SK-N-SH (cell line): ENCODE data around the gene RANBP10. TPM values are rescaled to one million over a fixed set of nuclear protein-coding genes. Genes with fewer than 3 reads are reported as not detected.

Experiments
- CTCF ChIA-PET: fragments of 300-600, 350-600 bp; formaldehyde crosslinking; extraction: SDS; loops from one replicate; lab custom pipeline; 2021; lab: Yijun Ruan, JAX
- POLR2A ChIA-PET: fragments of 350-600 bp; sonication (Branson Sonifier 250); formaldehyde crosslinking; extraction: SDS; loops from one replicate; lab custom pipeline; 2020; ENCODE audit warnings: antibody characterized with exemption, inconsistent platforms; lab: Yijun Ruan, JAX
- DNase-seq: peaks from one replicate; pipeline ENCODE4 v3.0.0; 2012
- H2AFZ ChIP-seq: fragments of 200-600 bp; sonication (generic); 2 replicates; pipeline ENCODE4 v1.8.1; 2016; ENCODE audit warnings: antibody characterized with exemption, mild to moderate bottlenecking, low read depth
- H3F3A ChIP-seq: fragments of 200-600 bp; sonication (generic); replicated peaks from 2 replicates; pipeline ENCODE3; 2016; ENCODE audit warnings: antibody characterized with exemption, mild to moderate bottlenecking; ENCODE audit not compliant: insufficient read depth
- H3K27ac ChIP-seq, 2 experiments: fragments of 200-500 bp in 1 of 2; fragments of 200-600 bp in 1 of 2; sonication (Bioruptor generic) in 1 of 2; sonication (generic), shearing (Covaris generic) in 1 of 2; 2 replicates each; pipeline versions ENCODE4 v1.5.1 to v1.6.1; 2014 to 2016; ENCODE audit warnings: low read depth in 2 of 2, inconsistent platforms in 1 of 2, low read length in 1 of 2, mild to moderate bottlenecking in 1 of 2, mixed read lengths in 1 of 2
- H3K27me3 ChIP-seq: fragments of 200-600 bp; sonication (generic), shearing (Covaris generic); 2 replicates; pipeline ENCODE4 v1.6.1; 2016; ENCODE audit warnings: mixed run types; ENCODE audit not compliant: insufficient read depth
- H3K36me3 ChIP-seq, 2 experiments: fragments of 200-500 bp in 1 of 2; fragments of 200-600 bp in 1 of 2; sonication (Bioruptor generic) in 1 of 2; sonication (generic) in 1 of 2; replicated peaks in 1 of 2; 2 replicates each; pipeline versions ENCODE3 to v1.5.1; 2014 to 2016; ENCODE audit warnings: low read length in 1 of 2, mild to moderate bottlenecking in 1 of 2; ENCODE audit not compliant: insufficient read depth in 2 of 2, control insufficient read depth in 1 of 2
- H3K4me1 ChIP-seq, 2 experiments: fragments of 200-500 bp in 1 of 2; fragments of 200-600 bp in 1 of 2; sonication (Bioruptor generic) in 1 of 2; sonication (generic), shearing (Covaris generic) in 1 of 2; 2 replicates each; pipeline versions ENCODE4 v1.5.1 to v1.6.1; 2014 to 2016; ENCODE audit warnings: low read depth in 1 of 2, low read length in 1 of 2, mixed run types in 1 of 2; ENCODE audit not compliant: insufficient read depth in 2 of 2, control insufficient read depth in 1 of 2
- H3K4me2 ChIP-seq: fragments of 200-600 bp; sonication (generic), shearing (Covaris generic); 2 replicates; pipeline ENCODE4 v1.6.1; 2017; ENCODE audit warnings: mixed run types
- H3K4me3 ChIP-seq, 2 experiments: fragments of 200-500 bp in 1 of 2; fragments of 200-600 bp in 1 of 2; sonication (Bioruptor generic) in 1 of 2; sonication (generic), shearing (Covaris generic) in 1 of 2; 2 replicates each; pipeline versions ENCODE4 v1.5.1 to v1.8.1; 2014 to 2016; ENCODE audit warnings: low read depth in 2 of 2, inconsistent platforms in 1 of 2, low read length in 1 of 2, mild to moderate bottlenecking in 1 of 2, mixed read lengths in 1 of 2, moderate library complexity in 1 of 2
- H3K79me2 ChIP-seq: fragments of 200-600 bp; sonication (generic); 2 replicates; pipeline ENCODE4 v1.8.1; 2017; ENCODE audit warnings: mild to moderate bottlenecking; ENCODE audit not compliant: insufficient read depth
- H3K9ac ChIP-seq: fragments of 200-600 bp; sonication (generic); 2 replicates; pipeline ENCODE4 v1.6.1; 2017; ENCODE audit warnings: mixed run types
- H3K9me2 ChIP-seq: fragments of 200-600 bp; sonication (generic); 2 replicates; pipeline ENCODE4 v1.6.1; 2017; ENCODE audit warnings: mixed run types
- H3K9me3 ChIP-seq: fragments of 200-600 bp; sonication (generic); 2 replicates; pipeline ENCODE4 v1.6.1; 2017; ENCODE audit warnings: mixed run types, mild to moderate bottlenecking, moderate library complexity
- H4K20me1 ChIP-seq: fragments of 200-600 bp; sonication (generic); 2 replicates; pipeline ENCODE4 v1.6.1; 2017; ENCODE audit warnings: mild to moderate bottlenecking, mixed run types; ENCODE audit not compliant: insufficient read depth
- ELF1 ChIP-seq: IDR thresholded peaks from 2 replicates; pipeline ENCODE4 v1.4.0; 2012
- FOSL2 ChIP-seq: IDR thresholded peaks from 2 replicates; pipeline ENCODE4 v1.4.0; 2012; ENCODE audit warnings: low read depth, mild to moderate bottlenecking, moderate library complexity, borderline replicate concordance
- MAX ChIP-seq: IDR thresholded peaks from 2 replicates; pipeline ENCODE4 v1.4.0; 2012; ENCODE audit warnings: low read depth
- MEF2A ChIP-seq: IDR thresholded peaks from 2 replicates; pipeline ENCODE4 v1.4.0; 2012; ENCODE audit warnings: low read depth, borderline replicate concordance
- MXI1 ChIP-seq: IDR thresholded peaks from 2 replicates; pipeline ENCODE4 v1.6.1; 2012; ENCODE audit warnings: mild to moderate bottlenecking, low read depth, low read length, improper control_type of control experiment
- NFIC ChIP-seq: IDR thresholded peaks from 2 replicates; pipeline ENCODE4 v1.4.0; 2012; ENCODE audit warnings: borderline replicate concordance
- RCOR1 ChIP-seq: fragments of 150-350 bp; IDR thresholded peaks from 2 replicates; pipeline ENCODE4 v1.6.1; 2017; ENCODE audit warnings: antibody characterized with exemption, low read length
- RFX5 ChIP-seq: IDR thresholded peaks from 2 replicates; pipeline ENCODE4 v1.6.1; 2012; ENCODE audit warnings: mild to moderate bottlenecking, improper control_type of control experiment, low read length
- RXRA ChIP-seq: IDR thresholded peaks from 2 replicates; pipeline ENCODE4 v1.4.0; 2012; ENCODE audit warnings: low read depth, mild to moderate bottlenecking, borderline replicate concordance
- TAF1 ChIP-seq: IDR thresholded peaks from 2 replicates; pipeline ENCODE4 v1.6.1; 2012; ENCODE audit warnings: low read depth, mild to moderate bottlenecking, low read length, moderate library complexity, borderline replicate concordance
- ZBTB33 ChIP-seq: IDR thresholded peaks from 2 replicates; pipeline ENCODE4 v1.4.0; 2012; ENCODE audit warnings: low read depth, borderline replicate concordance
- WGBS: methylation state at CpG from one replicate; pipeline ENCODE4 v1.1.6; 2017; ENCODE audit warnings: low lambda C conversion rate; 5-methylcytosine and 5-hydroxymethylcytosine counted together
- polyA plus RNA-seq, 3 experiments: library from polyadenylated mRNA; depleted of rRNA; stranded (reverse); fragments of >200 nt; gene quantifications; 2 replicates each; pipeline ENCODE4 v1.2.3, GENCODE V29; 2012
- TF ChIP-seq, protein P1 (sequence below): fragments of 200-600 bp; sonication (generic); IDR thresholded peaks from 2 replicates; pipeline ENCODE4 v1.6.1; 2017; ENCODE audit warnings: antibody characterized with exemption, mild to moderate bottlenecking, moderate library complexity
- TF ChIP-seq, protein P2 (sequence below): IDR thresholded peaks from 2 replicates; pipeline ENCODE4 v1.6.1; 2012; ENCODE audit warnings: mild to moderate bottlenecking, low read depth, low read length, moderate library complexity

Gene RANBP10
- polyA plus RNA-seq, 1 of the 3 experiments (the other 2 are of a cell fraction) = 12.1 TPM

GRCh38 chr16:67718668-67719047, 87.7 kb downstream of the RANBP10 start:
- Histone ChIP-seq H3K4me2 (peak overlapping the region; percentile 92), H3K4me3 (peak overlapping the region; percentile 74 to 90), H3K79me2 (peaks cover 55% of the 10 kb centered on the region), H3K4me1 (peaks cover 5 to 18% of the 10 kb centered on the region in 2 experiments; a peak in 3 of 4 replicates), H3K27me3 (no peaks in the 10 kb centered on the region), H3K27ac (peak overlapping the region; percentile 53 to 77; a peak in 2 of 4 replicates), H4K20me1 (peaks cover 6% of the 10 kb centered on the region), H3K36me3 (peaks cover 0 to 6% of the 10 kb centered on the region in 2 experiments), H3K9me2 (no peaks in the 10 kb centered on the region), H2AFZ (peak overlapping the region; percentile 79), H3F3A (peaks cover 5% of the 10 kb centered on the region), H3K9me3 (no peaks in the 10 kb centered on the region), H3K9ac (peak overlapping the region; percentile 87)
- CTCF ChIA-PET = interaction anchor here (0.6 to 2.4 kb wide), 3 partner anchors 46 to 171 kb away, joined by 3 to 12 read pairs (median 9); no protein-coding TSS in a partner anchor
- DNase-seq = no peak
- no peak for TF ChIP-seq FOSL2
- no peak for TF ChIP-seq RXRA
- TF ChIP-seq, protein P1, sequence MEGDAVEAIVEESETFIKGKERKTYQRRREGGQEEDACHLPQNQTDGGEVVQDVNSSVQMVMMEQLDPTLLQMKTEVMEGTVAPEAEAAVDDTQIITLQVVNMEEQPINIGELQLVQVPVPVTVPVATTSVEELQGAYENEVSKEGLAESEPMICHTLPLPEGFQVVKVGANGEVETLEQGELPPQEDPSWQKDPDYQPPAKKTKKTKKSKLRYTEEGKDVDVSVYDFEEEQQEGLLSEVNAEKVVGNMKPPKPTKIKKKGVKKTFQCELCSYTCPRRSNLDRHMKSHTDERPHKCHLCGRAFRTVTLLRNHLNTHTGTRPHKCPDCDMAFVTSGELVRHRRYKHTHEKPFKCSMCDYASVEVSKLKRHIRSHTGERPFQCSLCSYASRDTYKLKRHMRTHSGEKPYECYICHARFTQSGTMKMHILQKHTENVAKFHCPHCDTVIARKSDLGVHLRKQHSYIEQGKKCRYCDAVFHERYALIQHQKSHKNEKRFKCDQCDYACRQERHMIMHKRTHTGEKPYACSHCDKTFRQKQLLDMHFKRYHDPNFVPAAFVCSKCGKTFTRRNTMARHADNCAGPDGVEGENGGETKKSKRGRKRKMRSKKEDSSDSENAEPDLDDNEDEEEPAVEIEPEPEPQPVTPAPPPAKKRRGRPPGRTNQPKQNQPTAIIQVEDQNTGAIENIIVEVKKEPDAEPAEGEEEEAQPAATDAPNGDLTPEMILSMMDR = no peak
- no peak for TF ChIP-seq MEF2A
- no peak for TF ChIP-seq ZBTB33
- TF ChIP-seq NFIC = no peak
- TF ChIP-seq MXI1 = no peak
- no peak for TF ChIP-seq TAF1
- no peak for TF ChIP-seq ELF1
- TF ChIP-seq RFX5 = no peak
- no peak for TF ChIP-seq RCOR1
- TF ChIP-seq, protein P2, sequence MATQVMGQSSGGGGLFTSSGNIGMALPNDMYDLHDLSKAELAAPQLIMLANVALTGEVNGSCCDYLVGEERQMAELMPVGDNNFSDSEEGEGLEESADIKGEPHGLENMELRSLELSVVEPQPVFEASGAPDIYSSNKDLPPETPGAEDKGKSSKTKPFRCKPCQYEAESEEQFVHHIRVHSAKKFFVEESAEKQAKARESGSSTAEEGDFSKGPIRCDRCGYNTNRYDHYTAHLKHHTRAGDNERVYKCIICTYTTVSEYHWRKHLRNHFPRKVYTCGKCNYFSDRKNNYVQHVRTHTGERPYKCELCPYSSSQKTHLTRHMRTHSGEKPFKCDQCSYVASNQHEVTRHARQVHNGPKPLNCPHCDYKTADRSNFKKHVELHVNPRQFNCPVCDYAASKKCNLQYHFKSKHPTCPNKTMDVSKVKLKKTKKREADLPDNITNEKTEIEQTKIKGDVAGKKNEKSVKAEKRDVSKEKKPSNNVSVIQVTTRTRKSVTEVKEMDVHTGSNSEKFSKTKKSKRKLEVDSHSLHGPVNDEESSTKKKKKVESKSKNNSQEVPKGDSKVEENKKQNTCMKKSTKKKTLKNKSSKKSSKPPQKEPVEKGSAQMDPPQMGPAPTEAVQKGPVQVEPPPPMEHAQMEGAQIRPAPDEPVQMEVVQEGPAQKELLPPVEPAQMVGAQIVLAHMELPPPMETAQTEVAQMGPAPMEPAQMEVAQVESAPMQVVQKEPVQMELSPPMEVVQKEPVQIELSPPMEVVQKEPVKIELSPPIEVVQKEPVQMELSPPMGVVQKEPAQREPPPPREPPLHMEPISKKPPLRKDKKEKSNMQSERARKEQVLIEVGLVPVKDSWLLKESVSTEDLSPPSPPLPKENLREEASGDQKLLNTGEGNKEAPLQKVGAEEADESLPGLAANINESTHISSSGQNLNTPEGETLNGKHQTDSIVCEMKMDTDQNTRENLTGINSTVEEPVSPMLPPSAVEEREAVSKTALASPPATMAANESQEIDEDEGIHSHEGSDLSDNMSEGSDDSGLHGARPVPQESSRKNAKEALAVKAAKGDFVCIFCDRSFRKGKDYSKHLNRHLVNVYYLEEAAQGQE = no peak
- no peak for TF ChIP-seq MAX
- POLR2A ChIA-PET = interaction anchor here (1.0 kb wide), 1 partner anchor 59 kb away, joined by 5 read pairs; the partner anchor contains the start of gene ACD
- WGBS = under 1% methylated on average over 14 of the region's 14 CpGs
